DMS153 treated with DMSO at 0.1 percent for 48 hours (cell line): ENCODE data around the gene NUDT6.
"Not testable (repeated sequence)": the region's sequence is repeated elsewhere in the genome, so short reads cannot be mapped to it uniquely, and the experiment has no call there.

ENCODE experiments used
- DNase-seq: peaks from one replicate; lab custom pipeline; 2025; ENCODE audit not compliant: unreplicated experiment; lab: John Stamatoyannopoulos, UW

The NUDT6 gene

DNA sequence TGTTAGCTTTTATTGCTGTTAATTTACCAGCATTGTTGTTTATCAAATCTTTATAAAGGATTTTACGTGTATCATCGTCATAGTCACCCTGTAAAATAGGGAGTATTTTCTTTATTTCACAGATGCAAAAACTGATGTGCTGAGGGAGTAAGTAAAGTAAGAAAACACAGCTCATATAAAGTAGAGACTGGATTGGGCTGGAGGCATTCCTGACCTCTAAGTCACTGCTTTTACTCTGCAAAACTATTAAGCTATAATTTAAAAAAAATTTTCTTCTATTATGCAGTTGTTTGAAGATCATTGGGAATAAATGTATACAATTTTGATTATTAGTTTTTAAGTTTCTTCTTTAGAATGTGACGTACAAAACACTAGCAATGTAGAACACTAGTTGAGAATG lies 45.9 kb downstream of the NUDT6 start:
- DNase-seq, result no peak

DNA sequence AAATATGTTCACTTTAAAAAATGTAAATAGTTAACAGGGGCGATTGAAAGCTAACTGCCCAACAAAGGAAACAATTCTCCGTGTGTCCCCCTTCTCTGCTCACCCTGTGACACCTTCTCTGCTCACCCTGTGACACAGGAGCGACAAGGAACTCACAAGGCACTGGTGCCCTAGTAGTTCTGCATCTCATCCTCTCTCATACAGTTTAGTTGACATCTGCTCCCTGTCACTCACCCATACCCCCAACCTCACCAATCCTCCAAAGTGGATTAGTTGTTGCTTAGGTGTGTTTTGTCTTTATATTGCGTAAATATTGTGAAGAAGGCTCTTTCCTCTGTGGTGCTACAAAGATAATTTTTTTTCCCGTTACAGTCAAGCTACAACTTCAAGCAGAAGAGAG lies 46.4 kb downstream of the NUDT6 start:
- no peak for DNase-seq

DNA sequence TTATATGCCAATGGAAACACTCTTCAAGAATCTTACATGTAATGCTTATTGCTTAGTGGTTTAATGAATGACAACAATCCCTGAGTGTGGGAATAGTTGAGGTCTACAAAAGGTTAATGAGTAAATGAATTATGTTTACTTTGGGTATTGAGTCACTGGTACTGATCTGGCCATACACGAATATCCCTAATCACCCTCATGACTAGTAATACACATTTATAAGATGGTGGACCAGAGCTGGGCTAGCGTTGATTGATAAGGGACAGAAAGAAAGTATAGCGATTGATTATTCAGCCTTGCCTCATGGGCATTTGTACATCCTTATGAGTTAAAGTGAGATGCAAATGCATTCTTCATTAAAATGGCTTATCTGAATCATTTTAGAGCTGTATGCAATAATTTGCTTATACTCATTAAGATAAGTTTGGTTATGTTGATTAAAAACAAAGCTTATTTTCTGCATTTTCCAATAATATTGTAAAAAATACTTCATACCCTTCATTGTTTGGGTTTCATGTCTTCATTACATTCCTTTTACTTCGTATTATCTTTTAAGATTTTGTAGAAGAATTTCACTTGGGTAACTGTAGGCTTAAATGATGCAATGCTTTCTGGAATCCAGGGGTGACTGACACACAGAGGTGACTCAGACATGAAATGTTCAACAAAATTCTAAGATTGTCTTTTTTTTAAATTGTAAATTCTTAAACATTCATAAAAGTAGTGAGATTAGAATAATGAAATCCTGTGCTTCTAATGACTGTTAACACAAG lies 48.4 kb downstream of the NUDT6 start:
- DNase-seq, result no peak

DNA sequence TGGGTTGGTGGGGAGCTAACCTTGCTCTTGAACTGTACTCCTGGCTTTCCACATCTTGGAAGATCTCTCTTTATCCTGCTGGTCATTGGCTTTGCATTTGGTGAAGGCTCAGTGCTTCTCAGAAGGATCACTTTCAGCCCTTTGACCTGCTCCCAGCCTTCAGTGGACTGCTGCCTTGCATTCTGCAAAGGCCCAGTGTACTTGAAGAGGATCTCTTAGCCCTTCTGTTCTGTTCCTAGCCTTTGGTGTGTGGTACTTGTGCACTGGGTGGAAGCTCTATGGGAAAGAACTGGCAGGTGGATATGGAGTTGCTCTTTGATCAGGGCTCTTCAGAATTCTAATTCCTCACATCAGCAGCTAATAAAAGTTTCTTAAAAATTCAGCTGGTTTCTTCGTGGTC lies 49.3 kb downstream of the NUDT6 start:
- DNase-seq, result no peak

DNA sequence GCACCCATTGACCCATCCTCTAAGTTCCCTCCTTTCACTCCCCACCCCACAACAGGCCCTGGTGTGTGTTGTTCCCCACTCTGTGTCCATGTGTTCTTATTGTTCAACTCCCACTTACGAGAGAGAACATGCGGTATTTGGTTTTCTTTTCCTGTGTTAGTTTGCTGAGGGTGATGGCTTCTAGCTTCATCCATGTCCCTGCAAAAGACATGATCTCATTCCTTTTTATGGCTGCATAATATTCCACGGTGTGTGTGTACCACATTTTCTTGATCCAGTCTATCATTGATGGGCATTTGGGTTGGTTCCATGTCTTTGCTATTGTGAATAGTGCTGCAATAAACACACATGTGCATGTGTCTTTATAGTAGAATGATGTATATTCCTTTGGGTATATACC lies 54.2 kb downstream of the NUDT6 start:
- not testable (repeated sequence) for DNase-seq

DNA sequence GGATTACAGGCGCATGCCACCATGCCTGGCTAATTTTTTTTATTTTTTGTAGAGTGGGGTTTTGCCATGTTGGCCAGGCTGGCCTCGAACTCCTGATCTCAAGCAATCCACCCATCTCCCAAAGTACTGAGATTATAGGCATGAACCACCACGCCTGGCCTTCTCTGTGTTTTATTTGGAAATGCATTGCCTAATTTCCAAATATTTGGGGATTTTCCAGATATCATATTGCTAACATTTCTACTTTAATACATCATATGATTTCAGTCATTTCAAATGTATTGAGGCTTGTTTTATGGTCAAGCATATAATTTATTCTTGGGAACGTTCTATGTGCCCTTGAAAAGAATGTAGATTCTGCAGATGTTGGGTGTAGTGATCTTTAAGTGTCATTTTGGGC lies 57.0 kb downstream of the NUDT6 start:
- no peak for DNase-seq

DNA sequence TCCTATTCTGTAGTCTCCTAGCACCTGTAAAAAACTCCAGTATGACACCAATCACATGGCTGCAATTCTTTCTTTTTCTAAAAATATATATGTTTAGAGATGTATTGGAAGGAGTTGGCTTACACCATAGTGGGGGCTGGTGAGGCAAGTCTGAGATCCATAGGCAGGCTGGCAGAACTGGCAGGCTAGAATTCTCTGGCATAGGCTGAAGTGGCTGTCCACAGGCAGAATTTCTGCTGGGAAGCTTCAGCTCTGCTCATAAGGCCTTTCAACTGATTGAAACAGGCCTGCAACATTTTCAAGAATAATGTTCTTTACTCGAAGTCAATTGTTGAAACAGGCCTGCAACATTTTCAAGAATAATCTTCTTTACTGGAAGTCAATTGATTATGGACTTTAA lies 58.8 kb downstream of the NUDT6 start:
- DNase-seq, result no peak

DNA sequence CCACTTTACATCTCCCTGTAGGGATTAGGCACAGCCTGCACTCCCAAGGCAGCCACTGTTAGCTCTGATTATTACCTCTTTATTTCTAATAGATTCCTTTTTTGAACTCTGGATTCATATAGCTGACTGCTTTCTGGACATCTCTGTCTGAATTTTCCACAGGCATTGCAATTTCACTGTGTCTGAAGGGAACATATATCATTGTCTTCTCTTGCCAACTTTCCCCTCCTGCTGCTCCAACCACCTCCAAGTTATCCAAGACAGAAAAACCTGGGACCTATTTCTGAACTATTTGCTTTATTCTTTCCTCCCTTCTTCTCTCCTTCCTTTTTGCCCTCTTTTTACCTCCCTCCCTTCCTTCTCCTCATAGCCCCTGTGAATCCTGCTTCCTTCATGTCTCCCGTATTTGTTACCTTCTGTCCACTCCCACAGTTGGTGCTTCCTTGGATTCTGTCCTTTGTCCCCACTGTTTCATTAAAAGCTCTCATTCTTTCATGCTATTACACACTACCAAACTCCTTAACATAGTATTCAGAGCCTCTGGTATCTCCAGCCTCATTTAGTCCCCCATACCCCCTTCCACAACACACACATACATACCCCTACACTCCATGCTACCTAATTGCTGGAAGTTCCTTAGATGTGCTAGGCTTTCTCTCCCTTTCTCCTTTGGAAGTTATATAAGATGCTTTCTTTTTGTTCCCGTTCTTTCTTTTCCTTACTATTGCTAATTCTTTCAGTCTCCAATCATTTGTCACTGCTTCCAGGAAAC lies 61.0 kb downstream of the NUDT6 start:
- no peak for DNase-seq

DNA sequence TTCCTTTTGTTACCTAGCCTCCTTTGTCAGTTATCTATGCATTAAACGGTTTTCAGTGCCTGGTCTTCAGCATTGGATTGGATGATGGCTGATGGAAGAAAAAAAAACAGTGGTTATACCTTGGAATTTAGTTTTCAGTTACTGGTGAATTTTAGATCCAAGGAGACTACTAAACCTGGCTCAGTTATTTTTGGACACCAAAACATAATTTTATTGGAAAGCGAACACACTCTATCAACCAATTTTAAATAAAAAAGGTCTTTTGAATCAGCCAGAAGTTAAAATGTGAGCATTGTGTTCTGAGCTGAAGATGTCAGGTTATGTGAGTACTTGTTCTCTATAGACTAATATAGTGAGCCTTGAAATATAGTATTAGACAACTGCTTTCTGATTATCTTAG lies 63.7 kb downstream of the NUDT6 start:
- DNase-seq, result no peak

DNA sequence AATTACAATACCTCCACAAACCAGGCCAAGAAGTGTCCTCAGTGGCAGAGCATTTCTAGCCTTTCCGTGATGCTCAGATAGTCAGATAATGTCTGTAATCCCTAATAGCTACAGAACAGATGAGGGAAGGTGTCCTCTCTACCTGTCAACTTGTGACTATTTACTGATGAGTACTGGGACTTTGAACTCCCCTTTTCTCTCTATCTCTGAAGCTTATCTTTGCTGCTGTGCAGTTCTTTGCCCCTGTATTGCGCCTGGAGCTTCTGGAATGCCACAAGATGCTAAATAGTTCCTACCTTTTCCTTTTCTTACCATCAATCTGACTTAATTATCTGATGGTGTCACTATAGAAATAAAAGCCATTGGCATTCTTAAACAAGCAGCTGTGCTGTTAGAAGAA lies 65.2 kb downstream of the NUDT6 start:
- no peak for DNase-seq

DNA sequence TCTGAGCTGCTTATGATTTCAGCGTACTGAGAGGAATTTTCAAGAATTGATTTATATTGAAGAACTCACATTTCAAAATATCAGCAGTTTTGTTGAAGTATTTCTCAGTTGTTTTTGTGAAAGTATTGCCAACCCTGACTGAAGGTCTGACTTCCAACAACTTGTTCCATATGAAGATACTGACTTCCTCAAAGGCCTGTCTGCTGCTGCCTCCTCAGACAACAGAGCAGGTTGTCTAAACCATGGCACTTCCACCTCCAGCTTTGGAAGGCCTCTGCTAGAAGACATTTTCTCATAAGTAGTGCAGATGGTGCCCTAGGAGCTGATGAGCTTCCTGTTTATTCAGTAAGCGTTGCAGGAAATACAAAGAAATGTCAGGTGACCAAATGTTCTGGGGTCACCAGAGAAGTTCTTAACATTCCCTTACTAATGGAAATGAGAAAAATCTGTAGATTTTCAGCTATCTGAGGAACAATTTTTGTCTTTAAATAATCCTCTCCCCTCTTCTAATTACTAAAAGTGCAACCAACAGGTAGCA lies 67.0 kb downstream of the NUDT6 start:
- no peak for DNase-seq

DNA sequence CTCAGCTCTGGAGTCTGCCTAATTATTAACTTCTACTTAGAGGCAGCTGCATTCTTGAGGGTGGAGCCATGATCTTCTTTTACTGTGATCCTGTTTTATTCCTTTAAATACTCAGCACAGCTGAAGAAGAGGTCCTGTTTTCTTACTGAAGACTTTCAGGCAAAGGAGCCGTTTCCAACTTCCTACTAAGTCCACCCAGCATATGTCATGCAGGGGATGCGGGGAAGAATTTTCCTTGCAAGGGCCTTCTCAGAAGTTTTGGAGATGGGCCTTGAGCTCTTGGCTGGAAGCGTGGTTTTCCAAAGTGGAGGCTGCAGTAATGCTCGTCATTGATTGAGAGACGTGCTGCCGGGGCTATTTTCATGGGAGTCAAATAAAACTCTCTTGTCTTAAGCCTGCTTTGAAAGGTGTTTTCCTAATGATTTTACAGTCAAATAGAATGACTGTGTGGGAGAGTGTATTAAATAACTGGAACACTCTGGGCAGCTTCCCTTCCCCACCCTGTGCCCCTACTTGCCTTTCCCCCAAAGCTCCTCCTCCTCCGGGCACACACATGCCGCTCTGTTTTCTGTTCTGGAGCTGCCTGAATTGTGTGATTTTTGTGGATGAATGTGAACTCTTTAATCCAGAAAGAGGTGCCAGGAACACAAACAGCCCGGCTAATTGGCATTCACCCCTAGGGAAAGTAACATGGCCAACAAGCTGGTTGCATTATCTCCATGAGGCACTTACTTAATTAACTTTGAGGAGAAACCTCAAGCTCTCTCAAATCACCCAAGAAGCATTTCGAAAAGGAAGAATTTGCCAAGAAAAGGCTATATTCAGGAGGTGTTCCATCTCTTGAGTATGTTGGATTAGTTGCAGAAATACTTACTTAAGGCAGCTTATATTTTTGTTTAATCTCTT lies 67.7 kb downstream of the NUDT6 start:
- DNase-seq, result no peak

DNA sequence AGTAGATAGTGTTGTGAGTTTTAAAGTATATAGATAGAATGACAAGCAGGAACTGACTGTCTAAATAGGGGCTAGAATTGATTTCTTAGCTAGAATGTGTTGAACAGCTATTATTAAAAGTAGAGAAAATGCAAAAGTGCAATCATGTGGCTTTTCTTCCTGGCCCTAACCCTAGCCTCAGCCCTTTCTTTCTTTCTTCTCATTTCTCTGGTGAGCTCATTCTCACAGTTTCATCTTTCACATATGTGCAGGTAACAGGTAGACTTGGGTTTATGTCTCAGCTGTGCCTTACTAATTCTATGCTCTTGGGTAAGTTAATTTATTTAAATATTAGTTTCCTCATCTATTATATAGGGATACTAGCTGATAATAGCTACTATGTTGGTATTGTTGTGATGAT lies 70.8 kb downstream of the NUDT6 start:
- no peak for DNase-seq

DNA sequence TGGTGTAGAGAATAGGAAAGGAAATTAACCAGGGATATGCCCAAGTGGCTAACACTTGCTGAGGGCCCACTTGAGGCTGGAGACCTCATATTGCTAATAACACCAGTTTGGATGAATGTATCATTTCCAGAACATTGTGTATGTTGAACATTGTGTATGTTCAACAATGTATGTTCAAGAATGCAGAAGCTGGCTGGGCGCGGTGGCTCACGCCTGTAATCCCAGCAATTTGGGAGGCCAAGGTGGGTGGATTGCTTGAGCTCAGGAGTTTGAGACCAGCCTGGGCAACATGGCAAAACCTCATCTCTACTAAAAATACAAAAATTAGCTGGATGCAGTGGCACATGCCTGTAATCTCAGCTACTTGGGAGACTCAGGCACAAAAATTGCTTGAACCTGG lies 72.6 kb downstream of the NUDT6 start:
- DNase-seq, result not testable (repeated sequence)

DNA sequence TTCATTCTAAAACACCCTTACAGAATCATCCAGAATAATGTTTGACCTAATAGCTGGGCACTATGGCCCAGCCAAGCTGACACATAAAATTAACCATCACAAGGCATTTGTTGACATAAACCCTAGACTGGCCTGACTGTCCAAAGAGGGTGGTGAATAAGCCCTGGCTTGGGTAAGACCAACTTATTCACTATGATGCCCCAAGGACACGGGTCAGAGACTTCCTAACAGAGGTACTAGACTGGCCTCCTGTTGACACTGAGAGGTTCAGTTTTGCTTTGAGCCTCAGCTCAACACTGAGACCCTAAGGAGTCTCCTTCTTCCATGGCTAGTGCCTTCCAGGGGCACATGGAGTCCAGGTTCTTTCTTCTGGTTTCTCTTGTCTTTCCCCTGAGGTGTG lies 74.5 kb downstream of the NUDT6 start:
- no peak for DNase-seq

DNA sequence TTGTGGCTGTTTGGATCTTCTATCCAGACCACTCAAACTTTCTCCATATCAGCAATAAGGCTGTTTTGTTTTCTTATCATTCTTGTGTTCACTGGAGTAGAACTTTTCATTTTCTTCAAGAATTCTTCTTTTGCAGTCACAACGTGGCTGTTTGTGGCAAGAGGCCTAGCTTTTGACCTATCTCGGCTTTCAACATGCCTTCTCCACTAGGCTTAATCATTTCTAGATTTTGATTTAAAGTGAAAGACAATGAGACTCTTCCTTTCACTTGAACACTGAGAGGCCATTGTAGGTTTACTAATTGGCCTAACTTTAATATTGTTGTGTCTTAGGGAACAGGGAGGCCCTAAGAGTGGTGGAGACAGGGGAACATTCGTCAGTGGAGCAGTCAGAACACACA lies 76.6 kb downstream of the NUDT6 start:
- no peak for DNase-seq

DNA sequence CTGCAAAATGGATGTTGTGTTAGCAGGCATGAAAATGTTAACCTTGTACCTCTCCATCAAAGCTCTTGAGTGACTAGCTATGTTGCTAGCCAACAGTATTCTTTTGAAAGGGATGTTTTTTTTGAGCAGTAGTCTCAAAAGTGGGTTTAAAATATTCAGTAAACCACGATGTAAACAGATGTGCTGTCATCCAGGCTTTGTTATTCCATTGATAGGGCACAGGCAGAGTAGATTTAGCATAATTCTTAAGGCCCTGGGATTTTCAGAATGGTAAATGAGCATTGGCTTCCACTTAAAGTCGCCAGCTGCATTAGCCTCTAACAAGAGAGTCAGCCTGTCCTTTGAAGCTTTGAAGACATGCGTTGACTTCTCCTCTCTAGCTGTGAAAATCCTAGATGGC lies 77.3 kb downstream of the NUDT6 start:
- no peak for DNase-seq

DNA sequence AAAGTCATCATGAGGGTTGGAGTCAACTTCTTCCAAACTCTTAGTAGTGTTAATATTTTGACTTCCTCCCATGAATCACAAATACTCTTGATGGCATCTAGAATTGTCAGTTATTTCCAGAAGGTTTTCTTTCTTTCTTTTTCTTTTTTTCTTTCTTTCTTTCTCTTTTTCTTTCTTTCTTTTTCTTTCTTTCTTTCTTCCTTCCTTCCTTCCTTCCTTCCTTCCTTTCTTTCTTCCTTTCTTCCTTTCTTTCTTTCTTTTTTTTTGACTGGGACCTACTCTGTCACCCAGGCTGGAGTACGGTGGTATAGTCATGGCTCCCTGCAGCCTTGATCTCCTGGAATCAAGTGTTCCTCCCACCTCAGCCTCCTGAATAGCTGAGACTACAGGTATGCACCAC lies 78.0 kb downstream of the NUDT6 start:
- DNase-seq, result not testable (repeated sequence)

DNA sequence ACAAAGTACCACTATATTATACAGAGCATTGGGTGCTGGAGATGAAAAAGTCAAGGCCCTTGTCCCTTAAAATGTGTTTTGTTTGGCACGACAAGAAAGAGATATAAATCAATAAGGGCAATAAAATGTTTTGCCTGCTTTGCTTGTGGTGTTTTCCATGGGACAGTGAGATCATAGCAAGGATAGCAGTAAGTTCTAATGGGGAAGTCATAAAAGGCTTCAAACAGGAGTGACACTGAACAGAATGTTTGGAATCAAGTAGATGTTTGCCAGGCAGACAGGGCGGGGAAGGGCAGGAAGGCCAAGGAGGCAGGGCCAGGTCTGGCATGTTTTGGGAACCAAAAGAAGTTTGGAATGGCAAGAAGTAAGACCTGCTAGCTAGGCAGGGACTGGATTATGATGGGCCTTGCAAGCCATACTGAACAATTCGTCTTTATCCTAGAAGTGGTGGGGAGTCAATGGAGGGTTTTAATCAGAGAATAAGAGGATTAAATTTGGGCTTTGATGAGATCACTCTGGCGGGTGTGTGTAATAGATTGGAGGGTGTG lies 79.3 kb downstream of the NUDT6 start:
- no peak for DNase-seq
